Measurements from ENCODE around the gene SS18L1.

Gene SS18L1

DNA sequence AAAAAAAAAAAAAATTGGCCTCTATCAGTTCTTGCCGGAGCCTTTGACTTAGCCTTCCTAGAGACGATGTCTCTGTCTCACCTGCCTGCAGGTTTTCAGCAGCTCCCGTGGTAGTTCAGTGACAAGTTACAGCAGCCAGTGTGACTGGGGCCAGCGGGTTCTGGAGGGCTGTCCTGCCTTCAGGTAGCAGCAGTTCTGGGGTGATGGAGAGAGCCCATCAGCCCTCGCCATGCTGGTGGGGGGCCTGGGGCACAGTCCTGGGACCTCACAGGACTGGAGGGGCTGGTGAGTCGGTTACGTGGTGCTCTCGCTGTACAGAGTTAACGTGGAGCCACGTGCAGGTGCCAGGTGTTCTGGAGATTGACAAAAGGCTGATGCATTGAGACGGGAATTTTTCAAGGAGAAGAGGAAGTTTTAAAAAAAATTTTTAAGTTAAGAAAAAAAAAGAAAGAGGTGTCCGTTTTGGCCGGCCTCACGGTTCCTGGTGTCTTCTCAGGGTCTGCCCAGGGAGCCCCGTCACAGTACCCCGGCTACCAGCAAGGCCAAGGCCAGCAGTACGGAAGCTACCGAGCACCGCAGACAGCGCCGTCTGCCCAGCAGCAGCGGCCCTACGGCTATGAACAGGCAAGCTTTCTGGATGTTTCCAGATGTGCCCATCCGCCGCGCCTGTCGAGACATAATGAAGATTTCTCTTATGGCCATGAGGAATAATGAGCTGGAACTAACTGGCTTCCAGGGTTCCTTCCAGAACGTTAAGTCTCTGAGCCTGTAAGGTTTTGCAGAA, 30.6 kb downstream of the SS18L1 start:
- no peak for DNase-seq (ENCODE audit: low spot score)

DNA sequence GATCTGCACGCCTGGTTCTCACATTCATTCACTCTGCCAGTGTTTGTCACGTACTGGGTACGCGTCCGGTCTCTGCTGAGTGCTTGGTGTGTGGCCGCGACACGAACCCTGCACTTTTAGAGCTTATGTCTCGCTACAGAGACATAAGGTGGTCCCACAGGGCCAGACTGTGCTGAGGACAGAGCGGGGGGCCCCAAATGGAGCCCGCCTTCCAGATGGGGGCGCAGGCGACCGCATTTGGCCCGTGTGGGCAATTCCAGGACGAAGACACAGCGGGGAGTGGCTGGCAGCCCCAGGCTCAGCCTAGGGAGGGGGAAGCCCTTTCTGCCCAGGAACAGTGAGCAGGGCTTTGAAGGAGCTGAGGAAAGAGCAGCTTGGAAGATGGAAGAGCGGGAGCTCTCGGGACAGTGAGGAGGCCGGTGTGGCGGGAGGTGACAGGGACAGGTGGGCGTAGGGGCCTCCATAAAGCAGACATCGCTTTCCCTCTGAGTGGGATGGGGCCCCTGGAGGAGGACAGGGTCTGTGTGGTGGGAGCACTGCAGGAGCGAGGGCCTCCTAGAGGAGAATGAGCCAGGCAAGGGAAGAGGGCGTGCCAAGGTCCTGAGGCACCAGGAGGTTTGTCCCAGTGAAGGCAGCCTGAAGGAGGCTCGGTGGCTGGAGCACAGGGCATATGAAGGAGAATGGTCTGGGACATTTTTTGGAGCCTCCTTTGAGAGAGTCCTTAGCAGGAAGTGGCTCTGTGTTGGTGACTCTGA, 31.5 kb downstream of the SS18L1 start:
- no peak for DNase-seq (ENCODE audit: low spot score)

DNA sequence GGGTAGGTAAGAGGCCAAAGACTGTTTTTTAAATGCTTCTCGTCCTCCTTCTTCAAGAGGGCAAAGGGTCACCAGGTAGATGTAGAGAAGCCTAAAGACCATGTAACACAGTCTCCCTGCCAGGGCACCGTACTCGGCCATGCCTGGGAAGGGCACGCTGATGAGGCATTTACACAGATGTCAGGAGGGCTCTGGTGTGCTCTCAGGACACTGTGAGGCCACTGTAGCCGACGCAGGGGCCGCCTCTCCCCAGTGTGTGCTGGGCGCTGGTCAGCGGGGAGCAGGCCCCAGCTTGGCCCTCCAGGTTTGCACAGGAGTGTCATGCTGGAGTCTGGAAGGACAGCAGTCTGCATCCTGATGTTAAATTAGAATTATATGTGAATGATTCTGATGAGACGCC, 32.1 kb downstream of the SS18L1 start:
- no peak for DNase-seq (ENCODE audit: low spot score)

DNA sequence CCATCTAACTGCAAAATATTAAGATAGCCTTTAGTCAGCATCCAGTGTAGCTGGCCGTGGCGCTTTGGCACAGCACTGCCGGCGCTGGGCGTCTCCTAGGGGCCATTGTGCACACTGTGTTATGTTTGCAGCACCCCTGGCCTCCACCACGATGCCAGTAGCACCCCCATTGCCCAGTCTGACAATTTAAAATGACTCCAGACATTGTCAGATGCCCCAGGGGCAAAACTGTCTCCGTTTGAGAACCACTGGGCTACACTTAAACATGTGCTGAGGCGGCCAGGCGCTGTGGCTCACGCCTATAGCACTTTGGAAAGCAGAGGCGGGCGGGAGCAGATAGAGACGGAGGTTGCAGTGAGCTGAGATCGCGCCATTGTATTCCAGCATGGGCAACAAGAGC, 33.3 kb downstream of the SS18L1 start:
- no peak for DNase-seq (ENCODE audit: low spot score)

DNA sequence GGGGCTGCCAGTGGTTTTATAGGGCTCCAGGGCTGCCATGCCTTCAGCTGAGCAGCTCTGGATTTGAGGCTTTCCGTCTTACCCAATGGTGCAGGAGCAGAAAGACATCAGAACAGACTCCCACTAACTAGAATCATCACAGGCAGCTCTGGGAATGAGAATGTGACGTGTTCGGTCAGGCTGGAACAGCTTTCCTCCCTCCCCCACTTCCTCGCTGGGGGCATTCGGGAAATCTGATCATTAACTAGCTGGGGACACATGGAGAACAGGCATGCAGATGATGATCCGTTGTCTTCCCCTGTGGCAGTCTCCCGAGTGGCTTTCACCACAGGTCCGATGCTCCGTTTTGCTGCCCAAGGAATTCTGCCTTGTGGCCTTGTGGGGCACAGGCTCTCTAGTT, 33.7 kb downstream of the SS18L1 start:
- DNase-seq (ENCODE audit: low spot score): no peak

DNA sequence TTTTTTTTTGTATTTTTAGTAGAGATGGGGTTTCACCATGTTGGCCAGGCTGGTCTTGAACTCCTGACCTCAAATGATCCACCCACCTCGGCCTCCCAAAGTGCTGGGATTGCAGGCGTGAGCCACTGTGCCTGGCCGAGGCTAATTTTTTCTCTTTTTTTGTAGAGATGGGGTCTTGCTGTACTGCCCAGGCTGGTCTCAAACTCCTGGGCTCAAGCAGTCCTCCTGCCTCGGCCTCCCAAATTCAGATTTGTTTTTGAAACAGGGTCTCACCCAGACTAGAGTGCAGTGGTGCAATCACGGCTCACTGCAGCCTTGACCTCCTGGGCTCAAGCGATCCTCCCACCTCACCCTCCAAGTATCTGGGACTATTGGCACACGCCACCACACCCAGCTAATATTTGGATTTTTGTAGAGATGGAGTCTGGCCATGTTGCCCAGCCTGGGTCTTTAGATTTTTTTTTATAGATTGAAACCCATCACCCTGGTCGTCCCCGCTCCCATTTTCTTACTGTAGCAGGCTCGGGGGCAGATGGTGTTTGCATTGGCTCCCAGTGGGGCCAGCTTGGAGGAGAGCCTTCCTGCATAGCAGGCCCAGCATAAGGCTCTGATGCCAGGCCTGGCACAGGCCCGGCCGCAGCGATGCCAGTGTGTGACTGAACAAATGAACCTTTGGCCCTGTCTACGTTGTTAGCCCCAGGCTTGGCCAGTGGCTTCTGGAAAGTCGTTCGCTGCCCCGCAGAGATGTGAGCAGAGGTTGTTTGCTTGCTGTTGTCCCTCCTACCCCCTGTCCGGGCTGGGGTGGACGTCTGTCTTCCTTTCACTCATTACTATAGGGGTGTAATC, 35.0 kb downstream of the SS18L1 start:
- DNase-seq (ENCODE audit: low spot score): no peak

DNA sequence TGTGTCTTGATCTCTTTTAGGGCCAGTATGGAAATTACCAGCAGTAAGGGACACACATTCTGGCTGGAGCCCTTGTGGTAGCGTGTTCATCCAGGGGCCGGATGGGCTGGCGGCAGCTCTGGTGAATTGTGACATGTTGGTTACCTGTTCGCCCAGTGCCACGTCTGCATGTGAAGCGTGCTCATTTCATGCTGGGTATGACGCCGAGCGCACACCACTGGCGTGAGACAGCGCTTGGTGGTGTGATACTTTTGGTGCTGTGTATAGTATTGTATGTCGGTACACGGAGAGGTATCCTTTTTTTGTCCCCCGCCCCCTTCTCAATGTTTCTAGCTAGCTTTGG, 35.6 kb downstream of the SS18L1 start:
- no peak for DNase-seq (ENCODE audit: low spot score)

DNA sequence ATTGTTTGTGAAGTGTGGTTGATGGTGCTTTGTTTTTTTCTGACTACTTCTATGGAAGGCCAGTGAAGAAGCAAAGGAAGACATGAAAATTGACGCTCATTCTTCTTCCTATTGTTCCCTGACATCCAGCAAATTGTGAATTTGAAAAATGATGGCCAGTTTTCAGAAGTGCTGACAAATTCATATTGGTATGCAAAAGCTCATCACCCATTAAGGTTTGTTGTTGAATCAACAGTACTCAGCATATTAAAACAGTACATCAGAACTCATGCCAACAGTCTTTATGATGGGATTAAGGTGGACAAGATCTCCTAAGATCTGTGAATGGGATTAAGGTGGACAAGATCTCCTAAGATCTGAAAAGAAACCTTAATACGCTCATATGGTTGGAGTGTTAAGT, 38.2 kb downstream of the SS18L1 start:
- DNase-seq (ENCODE audit: low spot score): no peak

DNA sequence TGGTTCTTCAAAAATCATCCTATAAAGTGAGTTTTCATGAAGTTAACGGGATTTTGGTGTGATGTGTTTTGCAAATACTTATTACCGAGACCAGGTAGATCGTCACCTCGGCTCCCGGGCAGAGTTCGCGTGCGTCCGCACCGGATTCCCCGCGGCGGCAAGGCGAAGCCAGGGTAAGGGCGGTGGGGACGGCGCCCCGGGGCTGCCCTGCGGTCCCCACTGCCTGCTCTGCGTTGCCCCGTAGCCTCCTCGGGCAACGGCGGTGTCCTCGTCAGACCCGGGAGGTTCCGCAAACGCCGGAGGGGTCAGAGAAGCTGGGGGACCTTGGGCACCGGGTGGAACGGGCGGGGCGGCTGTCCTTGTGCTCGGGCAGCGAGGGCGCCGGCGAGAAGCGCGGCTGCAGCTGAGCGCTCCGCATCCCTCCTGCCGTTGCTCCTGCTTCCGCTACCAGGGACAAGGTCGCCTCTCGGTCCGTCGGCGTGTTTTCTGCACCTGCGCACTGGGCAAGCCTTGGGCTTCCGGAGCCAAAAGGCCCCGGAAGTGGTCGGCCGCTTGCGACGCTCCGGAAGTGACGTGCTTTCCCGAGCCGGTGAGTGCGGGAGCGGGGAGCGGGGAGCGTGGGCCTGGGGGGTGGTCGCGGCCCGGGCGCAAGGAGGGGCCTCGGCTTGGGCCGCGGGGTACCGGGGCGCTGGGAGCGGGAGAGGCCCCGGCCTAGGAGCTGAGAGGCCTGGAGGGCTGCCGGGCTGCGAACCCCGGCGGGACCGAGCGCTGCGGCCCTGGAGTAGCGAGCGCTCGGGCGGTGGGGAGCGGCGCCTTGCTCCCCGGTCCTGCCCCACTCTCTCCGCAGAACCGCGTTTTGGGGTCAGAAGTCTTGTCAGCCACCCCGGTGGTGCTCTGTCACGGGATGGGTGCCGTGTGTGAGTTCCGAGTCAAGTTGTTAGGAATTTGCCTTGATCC, 39.2 kb downstream of the SS18L1 start, which contains the start of gene MTG2:
MTG2 (plus strand) TSS at position 560 of the 957 bp plus-strand sequence. CDS start 10,393 bp downstream, outside the sequence.
- peak; percentile 93 for DNase-seq (ENCODE audit: low spot score)

DNA sequence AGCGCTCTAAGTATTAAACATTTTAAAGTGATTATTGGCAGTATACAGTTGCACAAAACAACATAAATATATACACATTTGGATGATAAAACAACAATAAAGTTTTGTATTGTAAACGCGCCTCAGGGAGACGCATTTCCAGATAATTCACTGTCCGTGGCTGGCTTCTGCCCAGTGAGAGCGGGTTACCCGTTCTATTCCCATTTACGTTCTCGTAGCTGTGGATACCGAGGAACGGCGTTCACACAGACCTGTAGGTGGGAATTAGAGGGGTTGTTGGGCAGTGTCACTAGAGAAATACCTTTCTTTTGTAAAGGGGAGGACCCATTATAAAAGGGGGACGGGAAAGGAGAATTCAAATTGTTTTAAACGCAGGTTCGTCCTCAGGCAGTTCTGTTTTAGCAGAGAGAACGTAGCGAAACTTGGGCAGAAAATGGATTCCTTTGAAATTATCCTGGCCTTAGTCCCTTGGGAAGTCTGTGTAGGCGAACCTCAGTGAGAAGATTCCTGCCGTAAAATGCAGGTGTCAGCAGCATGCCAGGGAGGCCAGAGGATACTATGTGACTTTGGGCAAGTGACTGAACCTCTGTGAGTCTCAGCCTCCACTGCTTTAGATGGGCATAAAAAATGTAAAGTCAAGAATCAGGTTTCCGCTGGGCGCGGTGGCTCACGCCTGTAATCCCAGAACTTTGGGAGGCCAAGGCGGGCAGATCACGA, 40.0 kb downstream of the SS18L1 start:
- DNase-seq (ENCODE audit: low spot score): no peak

DNA sequence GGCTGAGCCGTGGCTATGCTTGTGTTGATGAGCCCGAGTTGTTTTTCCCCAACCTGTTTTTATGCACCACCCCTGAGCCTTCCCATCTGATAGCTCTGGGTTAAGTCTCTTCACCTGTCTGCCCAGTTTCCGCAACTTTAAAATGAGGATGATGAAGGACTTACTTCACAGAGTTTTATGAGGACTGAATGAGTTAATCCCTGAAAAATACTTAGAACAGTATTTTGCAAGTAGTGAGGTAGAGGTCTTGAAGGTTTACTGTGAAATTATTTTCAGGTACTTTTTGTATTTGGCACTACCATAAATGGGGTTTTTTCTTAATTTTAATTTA, 42.5 kb downstream of the SS18L1 start:
- DNase-seq (ENCODE audit: low spot score): no peak

DNA sequence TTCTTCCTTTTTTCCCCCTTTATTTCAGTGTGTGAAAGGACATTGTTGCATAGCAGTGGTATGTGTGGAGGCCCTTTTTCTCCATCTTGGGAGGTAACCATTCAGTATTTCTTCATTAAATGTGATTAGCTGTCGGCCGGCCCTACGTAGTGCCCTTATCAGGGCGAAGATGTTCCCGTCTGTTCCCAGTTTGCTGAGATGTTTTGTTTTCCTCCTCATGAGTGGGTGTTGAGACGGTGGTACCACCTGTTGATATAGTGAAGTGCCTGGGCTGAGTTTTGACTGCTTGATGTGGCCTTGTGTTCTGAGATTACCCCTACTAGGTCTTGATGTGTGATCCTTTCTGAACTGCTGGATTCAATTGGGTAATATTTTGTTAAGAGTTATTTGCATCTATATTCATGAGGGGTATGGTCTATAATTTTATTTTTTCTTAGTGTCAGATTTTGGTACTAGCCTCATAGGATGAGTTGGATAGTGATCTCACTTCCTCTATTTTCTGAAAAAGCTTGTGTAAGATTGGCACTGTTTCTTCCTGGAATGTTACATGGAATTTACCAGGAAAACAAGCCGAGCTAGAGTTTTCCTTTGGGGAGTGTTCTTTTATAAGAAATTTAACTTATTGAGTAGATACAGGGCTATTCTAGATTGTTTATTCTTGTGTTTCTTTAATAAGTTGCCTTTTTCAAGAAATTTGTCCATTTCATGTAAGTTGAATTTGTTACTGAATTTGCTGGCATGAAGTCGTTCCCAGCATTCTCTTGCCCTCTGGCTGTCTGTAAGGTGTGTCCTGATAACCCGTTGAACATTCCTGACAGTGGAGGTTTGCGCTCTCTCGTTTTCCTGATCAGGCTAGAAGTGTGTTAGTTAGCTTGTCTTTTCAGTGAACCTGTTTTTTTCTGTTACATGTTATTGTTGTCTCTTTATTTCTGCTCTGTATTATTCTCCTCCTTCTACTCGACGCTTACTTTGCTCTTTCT, 43.6 kb downstream of the SS18L1 start:
- no peak for DNase-seq (ENCODE audit: low spot score)

DNA sequence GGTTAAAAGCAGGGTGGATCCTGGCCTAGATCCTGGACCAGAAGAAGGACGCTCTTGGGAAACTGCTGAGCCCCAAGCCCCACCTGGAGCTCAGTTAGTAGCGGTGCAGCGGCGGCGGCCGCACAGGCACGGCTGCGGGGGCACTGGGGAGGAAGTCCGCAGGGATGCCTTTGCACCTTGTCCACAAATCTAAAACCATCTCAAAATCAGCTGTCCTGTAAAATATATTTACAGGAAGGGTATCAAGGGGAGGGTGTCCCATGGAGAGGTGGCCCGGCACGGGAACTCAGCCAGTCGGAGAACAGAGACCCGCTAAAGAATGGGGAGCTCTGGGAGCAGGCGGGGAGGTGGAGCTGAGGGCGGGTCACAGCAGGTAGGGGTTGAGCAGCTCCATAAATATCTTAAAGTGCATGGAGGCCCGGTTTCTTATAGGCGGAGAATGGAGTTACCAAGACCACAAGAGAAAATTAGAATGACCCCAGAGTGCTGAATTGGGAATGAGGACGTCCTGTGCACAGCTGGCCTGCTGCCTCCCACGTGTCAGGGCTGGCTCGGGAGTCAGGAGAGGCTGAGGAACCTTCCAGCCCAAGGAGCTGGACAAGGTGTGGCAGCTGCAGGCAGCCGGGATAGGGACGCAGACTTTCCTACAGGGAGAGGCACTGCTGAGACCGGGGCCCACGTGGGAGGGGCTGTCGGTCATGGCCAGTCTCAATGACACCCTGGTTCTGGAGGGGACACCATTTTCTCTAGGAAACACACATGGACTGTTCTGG, 47.3 kb downstream of the SS18L1 start:
- no peak for DNase-seq (ENCODE audit: low spot score)

DNA sequence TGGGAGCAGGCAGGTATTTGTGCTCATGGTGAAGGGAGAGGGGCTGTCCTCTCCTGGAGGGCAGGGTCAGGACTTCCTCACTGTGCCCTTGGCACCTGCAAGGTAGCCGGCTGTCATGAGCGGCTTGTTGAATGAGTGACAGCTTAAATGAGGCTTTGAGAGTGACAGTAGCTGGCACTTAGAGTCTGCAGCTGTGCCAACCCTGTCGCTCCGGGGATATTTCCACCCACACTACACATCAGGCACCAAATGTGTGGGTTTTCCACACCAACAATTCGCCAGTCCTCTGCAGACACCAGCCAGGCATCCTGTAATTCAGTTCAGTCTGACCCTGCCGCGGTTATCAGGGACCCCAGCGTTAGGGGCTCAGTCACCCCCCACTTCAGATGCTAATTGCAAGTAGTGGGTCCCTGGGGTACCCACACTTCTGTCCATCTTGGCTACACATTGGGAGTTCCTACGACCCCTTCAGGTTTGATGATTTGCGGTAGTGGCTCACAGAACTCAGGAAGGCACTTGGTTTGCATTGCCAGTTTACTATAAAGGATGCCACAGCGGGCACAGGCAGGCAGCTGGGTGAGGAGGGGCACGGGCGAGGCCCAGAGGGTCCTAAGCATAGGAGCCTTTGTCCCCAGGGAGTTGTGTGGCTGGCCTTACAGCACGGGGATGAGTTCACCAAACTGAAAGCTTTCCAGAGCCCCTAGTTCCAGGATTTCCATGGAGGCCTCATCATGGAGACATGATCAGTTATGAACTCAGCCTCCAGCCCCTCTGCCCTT, 48.4 kb downstream of the SS18L1 start:
- DNase-seq (ENCODE audit: low spot score): no peak

DNA sequence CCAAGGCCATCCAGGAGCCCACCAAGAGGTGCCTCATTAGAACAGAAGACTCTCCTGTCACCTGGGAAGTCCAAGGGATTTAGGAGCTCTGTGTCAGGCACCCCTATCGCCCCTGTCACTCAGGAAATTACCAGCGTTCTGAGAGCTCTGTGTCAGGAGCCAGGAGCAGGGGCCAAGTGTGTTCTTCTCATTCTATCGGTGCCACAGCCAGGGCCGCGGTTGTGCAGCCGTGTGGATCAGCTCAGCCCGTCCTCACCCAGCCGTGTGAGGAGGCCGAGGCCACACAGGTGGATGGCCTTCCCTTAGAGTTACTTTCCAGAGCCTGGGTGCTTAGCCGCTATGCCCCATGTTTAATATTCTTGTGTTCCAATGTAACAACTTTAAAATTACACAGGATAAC, 49.1 kb downstream of the SS18L1 start:
- no peak for DNase-seq (ENCODE audit: low spot score)

DNA sequence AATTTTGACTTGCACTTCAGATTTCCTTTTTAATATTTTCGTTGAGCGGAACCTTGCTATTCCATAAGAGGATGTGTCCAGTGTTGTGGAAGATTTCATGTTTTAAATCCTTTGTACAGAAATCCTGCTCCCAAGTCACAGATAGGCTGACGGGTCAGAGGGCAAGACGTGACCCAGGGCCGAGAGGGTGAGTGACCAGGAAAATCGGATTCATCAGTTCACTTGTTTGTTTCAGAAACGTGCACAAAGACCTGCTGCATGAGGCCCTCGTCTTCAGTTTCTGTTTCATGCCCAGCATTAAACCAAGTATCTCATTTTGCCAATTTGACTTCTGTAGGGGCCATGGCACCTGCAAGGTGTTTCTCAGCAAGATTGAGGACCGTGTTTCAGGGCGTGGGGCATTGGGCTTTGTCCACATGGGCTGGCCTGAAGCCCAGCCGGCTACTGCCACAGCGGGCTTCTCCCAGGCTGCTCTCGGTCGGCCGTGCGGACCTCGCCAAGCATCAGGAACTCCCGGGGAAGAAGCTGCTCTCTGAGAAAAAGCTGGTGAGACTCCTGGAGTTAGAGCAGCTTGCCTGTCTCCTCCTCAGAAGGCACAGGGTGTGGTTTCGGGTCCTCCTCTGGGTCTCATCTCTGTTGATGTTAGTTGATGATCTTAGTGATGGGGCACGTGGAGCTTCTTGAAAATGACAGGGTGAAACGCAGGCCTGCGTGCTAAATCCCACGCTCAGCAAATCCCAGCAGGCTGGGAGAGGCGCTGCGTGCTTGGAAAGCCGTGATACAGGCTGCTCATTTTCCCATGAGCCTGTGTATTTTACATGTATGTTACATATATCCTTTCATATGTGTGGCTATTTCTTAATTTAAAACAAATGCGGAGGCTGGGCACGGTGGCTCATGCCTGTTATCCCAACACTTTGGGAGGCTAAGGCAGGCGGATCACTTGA, 49.8 kb downstream of the SS18L1 start:
- DNase-seq (ENCODE audit: low spot score): no peak

DNA sequence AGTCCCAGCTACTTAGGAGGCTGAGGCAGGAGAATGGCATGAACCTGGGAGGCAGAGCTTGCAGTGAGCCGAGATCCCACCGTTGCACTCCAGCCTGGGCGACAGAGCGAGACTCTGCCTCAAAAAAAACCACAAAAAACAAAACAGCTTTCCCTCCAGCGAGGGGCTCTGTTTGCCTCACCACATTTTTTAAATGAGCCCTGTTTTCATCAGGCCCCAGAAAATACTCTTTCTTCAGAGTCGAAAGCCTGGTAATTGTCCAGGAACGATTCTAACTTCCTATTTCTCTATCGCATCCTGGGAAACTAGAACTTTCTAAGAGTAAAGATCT, 51.5 kb downstream of the SS18L1 start:
- DNase-seq (ENCODE audit: low spot score): no peak
